Purkinje cell (primary cell): ENCODE data around the gene LYZL2. TPM values are rescaled to one million over a fixed set of nuclear protein-coding genes. Genes with fewer than 3 reads are reported as not detected.

Experiments used
- polyA plus RNA-seq: library from polyadenylated mRNA; unstranded; fragments of >200 nt; fragmentation: Nextera tagmentation; gene quantifications from 2 replicates; pipeline ENCODE4 v1.2.1, GENCODE V29; 2014

Gene LYZL2
- not detected in 2 replicates for polyA plus RNA-seq

GRCh38 chr10:30629653-30630052 is at the start of gene LYZL2:
Gene LYZL2 (minus strand): TSS chr10:30629753. CDS start chr10:30626915, 2,838 bp downstream.

Other genes with a start within 250 kb of the LYZL2 start
- 1.9 TPM in 1 of 2 replicates, not detected in the other for gene MAP3K8, start 195.6 kb downstream of the LYZL2 start, polyA plus RNA-seq